Fibroblast of skin of right biceps (primary cell): ENCODE data around the gene LAP3.

ENCODE experiments used
- DNase-seq: peaks from one replicate; pipeline ENCODE4 v3.0.0-alpha.2; 2013

LAP3 gene

DNA sequence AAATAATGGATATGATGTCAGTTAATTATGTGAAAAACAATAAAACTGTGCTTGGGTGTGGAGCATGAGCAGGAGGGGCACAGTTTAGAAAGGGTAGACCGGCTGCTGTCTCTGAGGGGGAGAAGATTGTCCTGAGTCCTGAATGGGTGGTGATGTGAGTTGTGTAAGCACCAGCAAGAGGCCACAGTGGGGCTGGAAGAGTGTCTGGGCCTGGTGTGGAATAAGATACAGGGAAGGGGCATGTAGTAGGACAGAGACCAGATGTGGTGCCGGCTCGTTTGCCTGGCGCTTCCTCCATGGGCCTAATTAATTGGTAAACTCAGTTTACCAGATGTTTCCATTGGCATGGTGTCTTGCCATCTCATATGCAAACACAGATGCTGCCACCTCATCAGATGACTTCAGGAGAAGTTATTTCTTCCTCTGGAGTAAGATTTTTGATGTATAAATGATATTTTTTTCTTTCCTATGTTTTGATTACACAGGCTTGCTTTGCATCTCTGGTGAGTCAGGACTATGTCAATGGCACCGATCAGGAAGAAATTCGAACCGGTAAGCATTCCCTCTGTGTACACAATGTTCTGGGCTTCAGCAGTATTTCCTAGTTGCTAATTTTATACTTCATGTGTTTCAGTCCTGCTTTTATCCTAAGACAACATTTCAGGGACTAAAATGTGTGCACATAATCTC, 42.6 kb downstream of the LAP3 start:
- no peak for DNase-seq

DNA sequence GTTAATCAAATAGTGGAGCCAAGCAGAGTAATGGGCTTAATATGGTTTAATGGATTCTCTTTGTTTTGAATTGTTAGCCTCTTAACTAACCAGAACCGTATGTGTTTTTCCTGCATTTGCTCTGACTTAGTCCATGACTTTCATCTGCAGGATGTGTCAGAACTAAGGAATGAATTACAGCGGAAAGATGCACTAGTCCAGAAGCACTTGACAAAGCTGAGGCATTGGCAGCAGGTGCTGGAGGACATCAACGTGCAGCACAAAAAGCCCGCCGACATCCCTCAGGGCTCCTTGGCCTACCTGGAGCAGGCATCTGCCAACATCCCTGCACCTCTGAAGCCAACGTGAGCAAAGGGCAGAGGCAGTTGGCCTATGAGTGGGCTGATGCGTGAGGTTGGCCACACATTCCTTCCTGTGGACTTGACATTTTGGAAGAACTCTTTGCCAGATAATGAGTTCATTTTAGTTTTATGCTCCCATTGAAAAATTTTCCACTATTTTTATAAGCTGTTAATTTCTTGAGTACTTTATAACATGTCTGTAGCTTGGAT, 46.5 kb downstream of the LAP3 start:
- DNase-seq: peak; percentile 45

- no peak for DNase-seq
Observed at GRCh38 chr4:17624821-17625220, 47.8 kb downstream of the LAP3 start.

- no peak for DNase-seq
Observed at GRCh38 chr4:17630228-17630627, 53.2 kb downstream of the LAP3 start.

GRCh38 chr4:17633600-17633999, 56.6 kb downstream of the LAP3 start:
- no peak for DNase-seq

DNA sequence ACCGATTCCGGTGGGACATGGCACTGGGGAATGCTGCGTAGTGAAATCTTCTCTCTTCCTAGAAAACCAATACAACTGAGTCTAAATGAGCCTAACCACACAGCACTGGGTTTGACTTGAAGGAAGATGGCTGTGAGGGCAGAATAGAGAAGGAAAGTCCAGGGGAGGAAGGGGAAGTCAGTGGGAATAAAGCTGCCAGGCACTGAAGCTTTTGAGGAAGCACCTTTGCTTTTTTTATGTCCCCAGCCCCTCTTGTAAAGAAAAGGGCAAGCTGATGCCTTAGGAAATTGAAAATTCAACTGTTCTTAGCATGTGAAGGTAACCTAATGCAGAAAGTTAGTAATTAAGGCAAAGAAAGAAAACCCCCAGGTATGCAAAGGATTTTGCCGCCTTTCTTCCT, 58.1 kb downstream of the LAP3 start:
- DNase-seq: no peak

GRCh38 chr4:17636341-17636695, 59.3 kb downstream of the LAP3 start:
- DNase-seq: no peak

GRCh38 chr4:17636696-17637622, 60.0 kb downstream of the LAP3 start:
- peak; percentile 66 for DNase-seq

DNA sequence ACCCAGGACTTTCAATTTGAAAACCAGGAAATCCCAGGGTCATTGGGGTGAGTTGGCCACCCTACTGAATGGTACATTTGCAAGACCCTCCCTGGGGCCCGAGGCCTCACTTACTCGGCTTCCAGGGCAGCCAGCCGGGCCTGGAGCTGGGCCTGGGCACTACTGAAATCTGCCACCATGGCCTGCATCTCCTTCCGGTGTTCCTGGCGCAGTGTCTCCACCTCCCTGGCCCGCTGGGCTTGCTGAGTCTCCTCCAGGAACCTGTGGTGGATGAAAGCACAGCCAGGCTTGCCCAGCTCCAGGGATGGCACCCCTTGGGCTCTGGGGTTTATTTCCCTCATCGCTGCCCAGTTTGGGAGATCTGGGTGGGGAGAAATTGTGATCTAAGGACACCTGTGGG, 62.1 kb downstream of the LAP3 start:
- DNase-seq: no peak

- DNase-seq: no peak
Observed at GRCh38 chr4:17642398-17642783, 65.4 kb downstream of the LAP3 start.

DNA sequence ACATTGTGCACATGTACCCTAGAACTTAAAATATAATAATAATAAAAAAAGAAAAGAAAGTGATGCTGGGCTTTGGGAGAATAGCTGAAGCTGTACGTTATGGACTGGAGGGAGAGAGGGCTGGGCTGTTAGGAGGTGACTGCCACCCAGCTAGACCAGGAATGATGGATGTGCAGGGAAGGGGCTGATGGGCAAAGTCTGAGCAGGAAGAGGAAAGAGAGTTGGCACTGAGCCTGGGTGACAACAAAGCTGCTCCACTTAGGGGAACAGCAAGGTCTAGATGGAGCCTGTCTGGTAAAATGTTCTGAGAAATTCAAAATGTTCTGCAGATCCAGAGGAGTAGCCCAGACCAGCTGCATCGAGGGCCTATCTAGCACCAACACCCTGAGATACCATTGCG, 69.7 kb downstream of the LAP3 start:
- no peak for DNase-seq

DNA sequence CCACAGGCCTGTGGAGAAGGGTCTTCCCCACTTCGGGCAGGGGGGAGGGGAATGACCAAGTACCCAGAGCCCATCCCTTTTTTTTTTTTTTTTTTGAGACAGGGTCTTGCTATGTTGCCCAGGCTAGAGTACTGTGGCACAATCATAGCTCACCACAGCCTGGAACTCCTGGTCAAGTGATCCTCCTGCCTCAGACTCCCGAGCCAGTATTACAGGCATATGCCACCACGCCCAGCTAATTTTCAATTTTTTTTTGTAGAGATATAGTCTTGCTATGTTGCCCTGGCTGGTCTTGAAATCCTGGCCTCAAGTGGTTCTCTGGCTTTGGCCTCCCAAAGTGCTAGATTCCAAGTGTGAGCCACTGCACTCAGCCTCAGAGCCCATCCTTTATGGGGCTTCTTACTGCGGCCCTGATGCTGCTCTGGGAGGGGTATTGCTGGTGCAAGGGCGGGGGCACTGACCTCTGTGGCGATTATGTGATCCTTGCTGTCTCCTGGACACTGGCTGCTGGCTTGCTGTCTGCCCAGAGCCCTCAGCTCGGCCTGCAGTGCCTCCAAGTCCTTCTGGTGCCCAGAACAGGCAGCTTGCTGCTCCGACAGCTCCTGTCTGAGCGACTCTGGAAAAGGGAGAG, 70.3 kb downstream of the LAP3 start:
- DNase-seq: no peak

DNA sequence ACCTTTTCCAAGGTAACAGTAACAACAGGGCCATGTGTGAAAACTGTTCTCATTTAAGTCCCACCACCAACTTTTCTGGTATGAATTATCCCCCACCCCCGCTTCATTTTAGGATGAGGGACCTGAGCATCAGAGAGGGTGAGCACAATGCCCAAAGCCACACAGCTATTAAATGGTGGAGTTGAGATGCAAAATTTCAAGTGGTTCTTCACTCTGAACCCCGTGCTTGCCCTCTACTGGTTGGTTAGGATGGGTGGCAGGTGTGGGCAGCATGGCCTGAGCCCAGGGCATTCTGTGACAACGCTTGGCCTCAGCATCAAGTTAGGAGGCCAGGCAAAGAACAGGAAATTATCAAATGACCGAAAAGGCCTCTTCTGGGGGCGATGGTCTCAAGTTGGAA, 70.9 kb downstream of the LAP3 start:
- no peak for DNase-seq

- no peak for DNase-seq
Observed at GRCh38 chr4:17650406-17650805, 73.4 kb downstream of the LAP3 start.

- no peak for DNase-seq
Observed at GRCh38 chr4:17654701-17655100, 77.7 kb downstream of the LAP3 start.

- no peak for DNase-seq
Observed at GRCh38 chr4:17657090-17657489, 80.1 kb downstream of the LAP3 start.
